ENCODE data around the gene GPX6. TPM values are rescaled to one million over a fixed set of nuclear protein-coding genes. Genes with fewer than 3 reads are reported as not detected.
"Not testable (repeated sequence)": the region's sequence is repeated elsewhere in the genome, so short reads cannot be mapped to it uniquely, and the experiment has no call there.

The GPX6 gene
- total and polyA plus RNA-seq, 12 donors, result not detected

DNA sequence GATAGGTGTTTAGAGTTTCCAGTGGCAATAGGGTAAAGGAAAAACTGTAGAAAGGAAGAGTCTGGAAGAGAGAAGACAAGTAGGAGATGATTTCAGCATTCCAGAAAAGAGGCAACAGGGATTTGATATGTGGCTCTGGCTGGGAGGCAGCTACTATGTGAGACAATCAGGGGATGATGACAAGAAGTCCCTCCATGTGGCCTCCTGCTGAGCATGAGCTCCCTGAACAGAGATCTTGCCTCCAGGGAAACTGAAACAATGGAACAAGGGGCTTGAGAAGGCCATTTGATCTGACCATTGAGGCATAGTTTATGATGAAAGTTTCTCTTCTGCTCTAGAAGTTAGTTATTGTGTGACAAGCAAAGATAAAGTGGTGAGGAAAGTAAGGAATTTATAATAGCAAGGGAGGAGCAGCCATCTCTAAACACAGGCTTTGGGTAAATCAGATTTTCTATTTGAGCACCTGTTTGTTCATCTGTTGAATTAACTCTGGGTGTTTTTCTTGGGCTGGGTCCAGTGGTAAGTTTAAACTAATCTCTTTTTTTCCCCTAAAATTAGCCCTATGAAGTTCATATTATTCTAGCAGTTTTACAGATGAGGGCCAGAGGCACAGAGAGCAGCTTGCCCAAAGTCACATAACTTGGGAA is 7.1 kb upstream of the GPX6 start:
- peaks cover 9% of the 10 kb centered on the region for H3K27me3 ChIP-seq
- no peak overlapping the region for H3K4me3 ChIP-seq
- H3K27ac ChIP-seq, result no peak overlapping the region
- H3K4me1 ChIP-seq (replicated peaks in 1 of 2), result no peaks in the 10 kb centered on the region
- no peak for DNase-seq
- TF ChIP-seq CTCF (IDR thresholded peaks at IDR 0.05), result no peak
- no peak for TF ChIP-seq POLR2A (IDR thresholded peaks at IDR 0.05)
- intact Hi-C loops (cut with DNase I), result no loop called here
- H3K36me3 ChIP-seq (replicated peaks in 1 of 2), result no peaks in the 10 kb centered on the region
- H3K9me3 ChIP-seq (replicated peaks in 1 of 3), result no peaks in the 10 kb centered on the region

GRCh38 chr6:28517964-28518363 is 2.4 kb upstream of the GPX6 start:
- H3K4me3 ChIP-seq, result no peak overlapping the region
- no peak overlapping the region for H3K27ac ChIP-seq
- WGBS, 4 donors, result 85 to 94% (median 87%) methylated on average over 2 of the region's 2 CpGs
- H3K36me3 ChIP-seq (replicated peaks in 1 of 2), result no peaks in the 10 kb centered on the region
- peaks cover 3% of the 10 kb centered on the region for H3K27me3 ChIP-seq
- H3K4me1 ChIP-seq (replicated peaks in 1 of 2), result no peaks in the 10 kb centered on the region
- intact Hi-C loops (cut with DNase I), result no loop called here
- no peak for TF ChIP-seq CTCF (IDR thresholded peaks at IDR 0.05)
- TF ChIP-seq POLR2A (IDR thresholded peaks at IDR 0.05), result no peak
- no peaks in the 10 kb centered on the region for H3K9me3 ChIP-seq (replicated peaks in 1 of 3)
- DNase-seq, result no peak

- intact Hi-C loops (cut with DNase I); H3K36me3 ChIP-seq (replicated peaks in 1 of 2); DNase-seq; H3K4me1 ChIP-seq (replicated peaks in 1 of 2); H3K27me3 ChIP-seq; H3K4me3 ChIP-seq; H3K9me3 ChIP-seq (replicated peaks in 1 of 3); H3K27ac ChIP-seq: not testable (repeated sequence)
- whole genome bisulfite sequencing, 4 donors, result 89 to 94% (median 92%) methylated on average over 6 to 8 of the region's 8 CpGs
Measured at GRCh38 chr6:28512387-28512786, 3.2 kb downstream of the GPX6 start.

- H3K27ac ChIP-seq, result no peak overlapping the region
- DNase-seq, result no peak
- no peak overlapping the region for H3K4me3 ChIP-seq
- H3K9me3 ChIP-seq (replicated peaks in 1 of 3), result no peaks in the 10 kb centered on the region
- intact Hi-C loops (cut with DNase I), result no loop called here
- no peaks in the 10 kb centered on the region for H3K4me1 ChIP-seq (replicated peaks in 1 of 2)
- H3K27me3 ChIP-seq, result no peaks in the 10 kb centered on the region
- WGBS, 4 donors, result 92 to 96% (median 94%) methylated on average over 33 to 51 of the region's 51 CpGs
- no peak for TF ChIP-seq POLR2A (IDR thresholded peaks at IDR 0.05)
- TF ChIP-seq CTCF (IDR thresholded peaks at IDR 0.05), result no peak
- H3K36me3 ChIP-seq (replicated peaks in 1 of 2), result no peaks in the 10 kb centered on the region
Measured at GRCh38 chr6:28511628-28512300, 3.8 kb downstream of the GPX6 start.
